OCI-M2 (cell line): ENCODE measurements around the gene SLC25A29.
A peak's percentile ranks its signal among the peaks of the same experiment; 100 is the strongest.

ENCODE experiments used
- DNase-seq: peaks from one replicate; lab custom pipeline; 2025; ENCODE audit not compliant: unreplicated experiment; lab: John Stamatoyannopoulos, UW

The SLC25A29 gene

DNA sequence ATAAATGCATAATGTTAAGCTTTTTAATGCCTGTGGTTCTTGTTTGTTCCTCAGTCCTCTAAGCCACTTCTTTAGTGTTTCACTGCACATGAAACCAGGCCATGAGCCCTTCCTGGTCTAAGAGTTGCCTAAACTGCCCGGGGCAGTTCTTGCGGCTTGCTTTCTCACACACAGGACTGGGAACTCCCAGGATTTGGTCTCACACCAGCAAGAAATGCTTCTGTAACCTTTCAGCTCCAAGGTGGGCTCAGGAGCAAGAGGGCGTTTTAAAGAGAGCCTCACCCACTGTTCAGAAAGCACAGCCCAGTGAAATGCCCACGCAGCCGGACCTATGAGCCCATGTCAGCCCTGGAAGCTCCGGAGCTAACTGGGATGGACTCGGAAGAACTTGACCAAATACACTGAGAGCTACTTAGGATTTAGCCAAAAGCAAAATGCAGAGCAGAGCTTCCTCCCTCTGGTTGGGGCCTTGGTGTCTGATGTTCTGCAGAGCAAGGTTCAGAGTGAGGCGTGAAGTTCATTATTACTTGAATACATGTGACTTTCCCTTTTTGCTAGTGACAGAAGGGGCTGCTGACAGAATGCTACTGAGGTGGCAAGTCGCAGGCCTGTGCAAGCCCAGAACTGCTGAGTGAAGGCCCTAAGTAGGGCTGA is 23.4 kb downstream of the SLC25A29 start:
- DNase-seq: no peak

DNA sequence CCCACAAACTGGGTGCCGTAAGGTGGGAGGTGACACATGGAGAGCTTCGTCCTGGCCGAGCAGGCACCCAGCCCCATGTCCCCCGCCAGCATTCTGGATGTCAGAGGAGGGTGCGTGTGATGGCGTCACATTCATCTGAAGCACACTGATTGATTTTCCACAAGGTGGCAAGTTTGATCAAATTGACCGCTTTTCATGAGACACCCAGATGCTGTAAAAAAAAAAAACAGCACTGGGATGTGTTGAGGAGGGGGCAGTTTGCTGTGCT is 24.2 kb downstream of the SLC25A29 start:
- DNase-seq: no peak

DNA sequence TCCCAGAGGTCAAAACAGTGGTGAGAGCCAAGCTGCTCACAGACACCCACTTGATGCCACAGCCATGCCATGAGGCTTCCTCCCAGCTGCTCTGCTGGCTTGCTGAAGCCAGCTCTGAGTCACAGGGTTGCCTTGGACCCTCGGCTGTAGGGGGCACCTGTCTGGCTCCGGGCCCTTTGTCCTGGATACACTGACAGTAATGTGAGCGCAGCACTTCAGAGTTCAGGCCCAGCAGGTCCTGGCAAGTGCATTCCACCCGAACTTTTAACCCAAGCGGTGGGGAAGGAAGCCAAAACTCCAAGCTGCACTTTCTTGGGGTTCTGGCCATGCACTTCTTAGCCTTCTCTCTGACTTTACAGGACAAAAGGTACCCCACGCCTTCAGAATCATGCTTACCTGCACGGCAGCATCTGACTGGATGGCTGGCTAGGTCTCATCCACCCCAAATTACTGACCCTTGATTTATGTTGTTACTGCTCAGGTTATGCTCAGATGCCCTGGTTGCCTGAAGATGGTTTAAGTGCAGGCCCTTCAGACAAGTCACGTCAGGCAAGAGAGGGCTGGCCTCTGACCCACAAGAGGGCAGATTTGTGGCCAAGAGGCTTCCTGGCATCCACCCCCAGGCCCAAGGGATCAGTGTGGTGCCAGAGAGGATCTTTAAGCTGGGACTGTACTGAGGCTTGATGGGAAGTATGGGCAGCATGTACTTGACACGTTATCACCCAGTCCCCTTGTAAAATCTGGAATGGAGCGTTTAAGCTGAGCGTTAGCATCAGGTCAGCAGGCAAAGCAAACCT is 24.8 kb downstream of the SLC25A29 start:
- DNase-seq: no peak

- DNase-seq: no peak
These were observed 26.7 kb downstream of the SLC25A29 start for GRCh38 chr14:100279563-100279962.

DNA sequence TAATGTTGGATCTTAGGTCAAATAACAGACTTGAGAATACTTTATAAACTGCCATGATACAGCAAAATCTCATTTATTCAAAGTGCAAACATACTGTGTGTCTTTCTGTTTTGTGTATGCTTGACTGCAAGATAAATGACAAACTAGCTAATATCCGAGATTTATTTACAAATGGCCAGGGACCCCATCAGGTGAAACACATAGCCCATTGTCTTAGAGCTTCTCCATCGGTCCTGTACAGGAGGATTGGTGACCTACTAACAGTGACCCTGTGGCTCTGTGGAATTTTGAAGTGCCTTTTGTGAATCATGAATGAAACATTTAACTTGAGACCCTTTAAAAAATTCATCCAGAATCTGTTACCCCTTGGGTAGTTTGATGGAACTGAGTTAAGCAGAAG is 27.1 kb downstream of the SLC25A29 start:
- no peak for DNase-seq

DNA sequence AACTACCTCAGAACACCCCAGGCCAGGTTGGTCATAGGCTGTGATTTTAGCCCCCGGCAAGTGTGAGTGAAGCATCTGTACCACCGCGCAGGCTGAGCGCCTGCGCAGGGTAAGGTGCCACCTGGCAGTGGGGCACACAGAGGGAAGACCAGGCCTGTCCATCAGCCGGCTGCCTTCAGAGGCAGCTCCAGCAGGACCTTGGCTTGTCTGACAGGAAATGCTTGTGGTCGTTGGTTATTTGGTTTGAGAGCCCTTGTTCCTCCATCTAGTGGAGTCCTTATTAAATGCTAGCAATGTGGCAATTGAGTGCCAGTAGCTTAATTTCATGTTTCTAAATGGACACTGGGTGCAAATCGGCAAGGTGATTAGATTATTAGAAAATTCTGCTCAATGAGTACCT is 27.5 kb downstream of the SLC25A29 start:
- no peak for DNase-seq

- no peak for DNase-seq
These were observed 31.0 kb downstream of the SLC25A29 start for GRCh38 chr14:100275214-100275613.

DNA sequence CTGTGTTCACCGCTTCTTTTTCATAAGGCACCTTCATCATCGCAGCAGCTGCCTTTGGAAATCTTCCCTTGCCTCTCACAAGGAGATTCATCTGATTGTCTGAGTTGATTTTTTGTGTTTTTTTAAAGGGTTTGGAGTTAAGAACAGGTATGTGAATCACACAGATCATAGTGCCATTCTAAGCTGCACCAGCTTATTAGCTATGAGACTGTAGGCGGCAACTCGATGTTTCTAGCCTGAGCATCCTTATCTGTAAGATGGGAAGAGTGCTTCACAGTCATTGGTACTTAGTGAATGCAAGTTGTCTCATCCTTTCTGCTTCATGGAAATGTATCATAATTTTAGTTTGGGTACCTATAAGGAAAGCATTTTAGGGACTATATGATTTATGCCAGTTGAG is 32.0 kb downstream of the SLC25A29 start:
- DNase-seq: no peak

- DNase-seq: no peak
These were observed 34.9 kb downstream of the SLC25A29 start for GRCh38 chr14:100271247-100271939.

GRCh38 chr14:100268591-100269207 is 37.5 kb downstream of the SLC25A29 start:
- no peak for DNase-seq

GRCh38 chr14:100267990-100268389 is 38.3 kb downstream of the SLC25A29 start:
- DNase-seq: no peak

DNA sequence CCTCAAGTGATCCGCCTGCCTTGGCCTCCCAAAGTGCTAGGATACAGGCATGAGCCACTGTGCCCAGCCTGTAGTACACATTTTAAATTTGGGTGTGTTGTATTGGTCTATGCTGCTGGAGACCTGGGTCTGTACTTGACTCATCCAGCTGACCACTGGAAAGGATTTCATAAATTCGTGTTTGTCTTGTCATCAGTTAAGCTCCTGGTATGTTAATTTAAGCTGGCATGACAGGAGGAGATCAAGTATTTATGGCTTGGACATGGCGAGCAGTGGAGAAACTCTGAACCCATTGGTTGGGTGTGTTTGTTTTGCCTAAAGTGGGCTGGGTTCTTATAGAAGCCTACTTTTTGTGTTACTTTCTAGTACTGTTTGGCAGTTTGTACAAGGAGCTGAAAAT is 43.1 kb downstream of the SLC25A29 start:
- DNase-seq: no peak

DNA sequence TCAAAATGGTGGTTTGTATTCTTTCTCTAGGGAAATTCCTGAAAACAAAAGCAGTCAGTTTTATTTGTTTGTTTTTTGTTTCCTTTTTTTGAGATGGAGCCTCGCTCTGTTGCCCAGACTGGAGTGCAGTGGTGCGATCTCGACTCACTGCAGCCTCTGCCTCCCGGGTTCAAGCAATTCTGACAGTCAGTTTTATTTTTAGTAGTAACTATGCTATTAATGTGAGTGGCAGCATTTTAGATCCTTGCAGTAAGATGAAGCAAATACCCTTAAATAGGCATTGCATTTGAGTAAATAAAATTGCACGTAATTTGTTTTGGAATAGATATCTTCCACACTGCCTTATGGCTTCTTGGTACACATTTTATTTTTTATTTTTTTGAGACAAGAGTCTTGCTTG is 43.7 kb downstream of the SLC25A29 start:
- DNase-seq: no peak

DNA sequence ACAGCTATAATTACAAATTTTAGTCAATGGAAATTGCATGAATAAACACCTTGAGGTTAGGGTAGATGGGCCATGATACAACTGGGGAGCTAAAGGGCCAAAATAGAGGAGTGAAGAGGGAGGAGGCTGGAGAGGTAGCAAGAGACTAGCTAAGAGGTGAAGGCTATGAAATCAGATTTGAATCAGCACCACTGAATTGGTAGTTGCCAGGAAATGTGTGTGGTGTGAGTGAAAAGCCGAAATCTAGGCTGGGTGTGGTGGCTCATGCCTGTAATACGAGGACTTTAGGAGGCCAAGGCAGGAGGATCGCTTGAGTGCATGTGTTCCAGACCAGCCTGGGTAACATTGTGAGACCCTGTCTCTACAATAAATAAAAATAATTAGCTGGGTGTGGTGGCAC is 44.6 kb downstream of the SLC25A29 start:
- DNase-seq: no peak

DNA sequence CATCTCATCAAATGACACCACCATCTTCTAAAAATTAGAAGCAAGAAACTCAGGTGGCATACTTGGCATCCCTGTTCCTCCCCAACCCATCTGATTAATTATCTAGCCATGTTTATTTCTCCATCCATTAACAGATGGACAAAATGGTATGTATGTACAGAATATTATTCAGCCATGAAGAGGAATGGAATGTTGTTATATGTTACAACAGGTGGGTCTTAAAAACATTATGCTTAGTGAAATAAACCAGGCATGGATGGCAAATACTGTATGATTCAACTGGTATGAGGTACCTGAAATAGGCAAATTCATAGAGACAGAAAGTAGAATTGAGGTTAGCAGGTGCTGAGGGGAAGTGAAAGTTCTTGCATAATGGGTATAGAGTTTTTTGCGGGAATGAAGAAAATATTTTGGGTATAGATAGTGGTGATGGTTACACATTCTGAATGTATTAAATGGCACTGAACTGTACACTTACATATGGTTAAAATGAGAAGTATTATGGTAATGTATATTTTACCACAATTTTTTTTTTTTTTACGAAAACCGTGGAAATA is 49.8 kb downstream of the SLC25A29 start:
- no peak for DNase-seq

DNA sequence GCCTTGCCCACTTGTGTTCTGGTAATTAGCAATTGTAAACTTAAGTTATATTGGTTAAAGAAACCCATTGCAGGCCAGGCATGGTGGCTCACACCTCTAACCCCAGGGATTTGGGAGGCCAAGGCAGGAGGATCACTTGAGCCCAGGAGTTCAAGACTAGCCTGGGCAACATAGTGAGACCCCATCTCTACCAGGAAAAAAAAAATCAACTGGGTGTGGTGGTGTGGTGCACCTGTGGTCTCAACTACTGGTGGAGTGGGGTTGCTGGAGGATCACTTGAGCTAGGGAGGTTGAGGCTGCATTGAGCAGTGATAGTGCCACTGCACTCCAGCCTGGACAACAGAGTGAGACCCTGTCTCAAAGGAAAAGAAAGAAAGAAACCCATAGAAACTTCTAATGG is 53.6 kb downstream of the SLC25A29 start:
- DNase-seq: no peak

GRCh38 chr14:100250732-100251465 is 55.3 kb downstream of the SLC25A29 start:
- DNase-seq: no peak

GRCh38 chr14:100246809-100247428 is 59.3 kb downstream of the SLC25A29 start:
- DNase-seq: peak; percentile 33

DNA sequence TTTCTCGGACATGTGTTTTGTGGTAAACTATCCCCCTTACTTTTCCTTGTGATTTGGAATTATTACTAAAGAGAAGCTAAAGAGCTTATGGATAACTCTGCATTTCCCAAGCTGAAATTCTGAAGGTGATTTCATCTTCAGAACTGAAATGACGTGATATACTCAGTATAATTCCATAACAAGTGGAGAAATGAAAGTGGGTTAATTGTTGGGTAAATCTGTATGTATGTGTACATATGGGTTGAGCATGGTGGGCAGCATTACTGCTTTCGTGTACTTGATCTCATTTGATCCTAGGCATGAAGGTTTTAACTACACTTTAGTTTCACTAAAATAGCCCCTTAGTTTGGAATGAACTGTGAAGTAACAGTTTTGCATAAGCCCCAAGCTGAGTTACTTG is 63.2 kb downstream of the SLC25A29 start:
- no peak for DNase-seq

GRCh38 chr14:100241279-100241678 is 65.0 kb downstream of the SLC25A29 start:
- no peak for DNase-seq
